HEK293 (cell line): Measurements from ENCODE around the gene HADHA.

Source experiments
- KLF16 ChIP-seq: fragments of 450-650 bp; formaldehyde crosslinking; IDR thresholded peaks from 2 replicates; pipeline ENCODE4 v1.5.1; 2017; ENCODE audit warnings: missing biosample characterization, missing genetic modification characterization
- PRDM1 ChIP-seq: fragments of 450-650 bp; formaldehyde crosslinking; IDR thresholded peaks from 2 replicates; pipeline ENCODE4; 2016; ENCODE audit warnings: missing biosample characterization, missing genetic modification characterization
- SP3 ChIP-seq: fragments of 450-650 bp; formaldehyde crosslinking; IDR thresholded peaks from 2 replicates; pipeline ENCODE4 v1.5.1; 2016; ENCODE audit warnings: missing biosample characterization, missing genetic modification characterization
- TCF7L2 ChIP-seq: IDR thresholded peaks from 2 replicates; pipeline ENCODE4 v1.6.1; 2011; ENCODE audit warnings: low read depth, mild to moderate bottlenecking, inconsistent platforms, low read length, moderate library complexity, borderline replicate concordance
- ZBTB17 ChIP-seq: fragments of 450-650 bp; formaldehyde crosslinking; IDR thresholded peaks from 2 replicates; pipeline ENCODE4 v1.5.1; 2016; ENCODE audit warnings: missing biosample characterization, missing genetic modification characterization
- ZFP3 ChIP-seq: fragments of 450-650 bp; formaldehyde crosslinking; IDR thresholded peaks from 2 replicates; pipeline ENCODE4 v1.5.1; 2016; ENCODE audit warnings: low read depth, missing biosample characterization, missing genetic modification characterization
- ZNF133 ChIP-seq: fragments of 450-650 bp; formaldehyde crosslinking; IDR thresholded peaks from 2 replicates; pipeline ENCODE4 v1.5.1; 2016; ENCODE audit warnings: missing biosample characterization, missing genetic modification characterization
- ZNF174 ChIP-seq: fragments of 450-650 bp; formaldehyde crosslinking; IDR thresholded peaks from 2 replicates; pipeline ENCODE4 v1.5.0; 2017; ENCODE audit warnings: missing biosample characterization, mild to moderate bottlenecking, missing genetic modification characterization
- ZNF292 ChIP-seq: fragments of 450-650 bp; formaldehyde crosslinking; IDR thresholded peaks from 2 replicates; pipeline ENCODE4 v1.5.1; 2016; ENCODE audit warnings: low read depth, missing biosample characterization, missing genetic modification characterization, borderline replicate concordance
- ZNF324 ChIP-seq: fragments of 450-650 bp; formaldehyde crosslinking; IDR thresholded peaks from 2 replicates; pipeline ENCODE4 v1.5.1; 2016; ENCODE audit warnings: missing biosample characterization, missing genetic modification characterization
- ZNF629 ChIP-seq: fragments of 450-650 bp; formaldehyde crosslinking; IDR thresholded peaks from 2 replicates; pipeline ENCODE4 v1.5.1; 2017; ENCODE audit warnings: missing biosample characterization, missing genetic modification characterization
- TF ChIP-seq, protein P1 (sequence below): fragments of 450-650 bp; formaldehyde crosslinking; IDR thresholded peaks from 2 replicates; pipeline ENCODE4 v1.5.1; 2016; ENCODE audit warnings: missing biosample characterization, missing genetic modification characterization
- TF ChIP-seq, protein P2 (sequence below): fragments of 450-650 bp; formaldehyde crosslinking; IDR thresholded peaks from 2 replicates; pipeline ENCODE4 v1.5.1; 2017; ENCODE audit warnings: missing biosample characterization, missing genetic modification characterization

DNA sequence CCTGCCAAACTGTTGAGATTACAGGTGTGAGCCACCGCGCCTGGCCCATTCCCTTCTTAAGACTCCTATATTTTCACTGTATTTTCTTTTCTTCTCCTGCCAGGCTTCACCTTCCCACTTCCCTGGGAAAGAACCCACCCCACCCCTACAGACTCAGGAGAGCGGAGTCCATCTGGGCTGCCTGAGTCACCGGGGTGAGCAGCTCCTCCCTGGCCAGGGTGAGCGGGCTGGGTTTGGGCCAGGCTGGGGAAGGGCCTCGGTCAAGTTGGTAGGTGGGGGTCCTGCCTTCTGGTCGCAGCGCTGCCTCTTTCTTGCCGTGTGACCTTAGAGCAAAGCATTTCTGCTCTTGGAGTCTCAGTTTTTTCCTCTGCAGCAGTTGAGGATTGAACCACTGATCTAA lies 73.6 kb downstream of the HADHA start:
- TF ChIP-seq, protein P1, sequence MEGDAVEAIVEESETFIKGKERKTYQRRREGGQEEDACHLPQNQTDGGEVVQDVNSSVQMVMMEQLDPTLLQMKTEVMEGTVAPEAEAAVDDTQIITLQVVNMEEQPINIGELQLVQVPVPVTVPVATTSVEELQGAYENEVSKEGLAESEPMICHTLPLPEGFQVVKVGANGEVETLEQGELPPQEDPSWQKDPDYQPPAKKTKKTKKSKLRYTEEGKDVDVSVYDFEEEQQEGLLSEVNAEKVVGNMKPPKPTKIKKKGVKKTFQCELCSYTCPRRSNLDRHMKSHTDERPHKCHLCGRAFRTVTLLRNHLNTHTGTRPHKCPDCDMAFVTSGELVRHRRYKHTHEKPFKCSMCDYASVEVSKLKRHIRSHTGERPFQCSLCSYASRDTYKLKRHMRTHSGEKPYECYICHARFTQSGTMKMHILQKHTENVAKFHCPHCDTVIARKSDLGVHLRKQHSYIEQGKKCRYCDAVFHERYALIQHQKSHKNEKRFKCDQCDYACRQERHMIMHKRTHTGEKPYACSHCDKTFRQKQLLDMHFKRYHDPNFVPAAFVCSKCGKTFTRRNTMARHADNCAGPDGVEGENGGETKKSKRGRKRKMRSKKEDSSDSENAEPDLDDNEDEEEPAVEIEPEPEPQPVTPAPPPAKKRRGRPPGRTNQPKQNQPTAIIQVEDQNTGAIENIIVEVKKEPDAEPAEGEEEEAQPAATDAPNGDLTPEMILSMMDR, result no peak
- TF ChIP-seq, protein P2, sequence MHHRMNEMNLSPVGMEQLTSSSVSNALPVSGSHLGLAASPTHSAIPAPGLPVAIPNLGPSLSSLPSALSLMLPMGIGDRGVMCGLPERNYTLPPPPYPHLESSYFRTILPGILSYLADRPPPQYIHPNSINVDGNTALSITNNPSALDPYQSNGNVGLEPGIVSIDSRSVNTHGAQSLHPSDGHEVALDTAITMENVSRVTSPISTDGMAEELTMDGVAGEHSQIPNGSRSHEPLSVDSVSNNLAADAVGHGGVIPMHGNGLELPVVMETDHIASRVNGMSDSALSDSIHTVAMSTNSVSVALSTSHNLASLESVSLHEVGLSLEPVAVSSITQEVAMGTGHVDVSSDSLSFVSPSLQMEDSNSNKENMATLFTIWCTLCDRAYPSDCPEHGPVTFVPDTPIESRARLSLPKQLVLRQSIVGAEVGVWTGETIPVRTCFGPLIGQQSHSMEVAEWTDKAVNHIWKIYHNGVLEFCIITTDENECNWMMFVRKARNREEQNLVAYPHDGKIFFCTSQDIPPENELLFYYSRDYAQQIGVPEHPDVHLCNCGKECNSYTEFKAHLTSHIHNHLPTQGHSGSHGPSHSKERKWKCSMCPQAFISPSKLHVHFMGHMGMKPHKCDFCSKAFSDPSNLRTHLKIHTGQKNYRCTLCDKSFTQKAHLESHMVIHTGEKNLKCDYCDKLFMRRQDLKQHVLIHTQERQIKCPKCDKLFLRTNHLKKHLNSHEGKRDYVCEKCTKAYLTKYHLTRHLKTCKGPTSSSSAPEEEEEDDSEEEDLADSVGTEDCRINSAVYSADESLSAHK, result no peak
- TF ChIP-seq ZNF629 (no peak), KLF16 (tag by site-specific recombination) (no peak), ZBTB17 (tag by site-specific recombination) (no peak), ZFP3 (tag by site-specific recombination) (no peak), ZNF324 (tag by site-specific recombination) (no peak), SP3 (no peak), PRDM1 (no peak), TCF7L2 (no peak), ZNF174 (tag by site-specific recombination) (no peak), ZNF133 (no peak), ZNF292 (no peak)
